ENCODE results near the gene GAGE1.
"Not testable (repeated sequence)": the region's sequence is repeated elsewhere in the genome, so short reads cannot be mapped to it uniquely, and the experiment has no call there.

- not testable (repeated sequence) for TF ChIP-seq CTCF (IDR thresholded peaks at IDR 0.05); EZH2 (IDR thresholded peaks at IDR 0.05; ENCODE audit: borderline replicate concordance, insufficient read depth, low read depth, low read length, poor library complexity, severe bottlenecking)
These were observed 19.2 kb upstream of the GAGE1 start, which contains the start of gene GAGE12H for GRCh38 chrX:49579649-49580048.
